Lower leg skin (tissue), 3 donors: ENCODE data around the gene CELA1.

Experiments
- POLR2A ChIP-seq, 2 donors: fragments of 450-650 bp; IDR thresholded peaks; one replicate each; pipeline ENCODE4 v1.6.1; 2016 to 2017; ENCODE audit warnings: antibody characterized with exemption in 2 of 2, mild to moderate bottlenecking in 1 of 2, moderate library complexity in 1 of 2
- TF ChIP-seq, protein P1 (sequence below), 3 donors: fragments of 450-650 bp; IDR thresholded peaks; one replicate each; pipeline ENCODE4 v1.5.1; 2016; ENCODE audit warnings: antibody characterized with exemption in 3 of 3, mild to moderate bottlenecking in 3 of 3, moderate library complexity in 2 of 3

DNA sequence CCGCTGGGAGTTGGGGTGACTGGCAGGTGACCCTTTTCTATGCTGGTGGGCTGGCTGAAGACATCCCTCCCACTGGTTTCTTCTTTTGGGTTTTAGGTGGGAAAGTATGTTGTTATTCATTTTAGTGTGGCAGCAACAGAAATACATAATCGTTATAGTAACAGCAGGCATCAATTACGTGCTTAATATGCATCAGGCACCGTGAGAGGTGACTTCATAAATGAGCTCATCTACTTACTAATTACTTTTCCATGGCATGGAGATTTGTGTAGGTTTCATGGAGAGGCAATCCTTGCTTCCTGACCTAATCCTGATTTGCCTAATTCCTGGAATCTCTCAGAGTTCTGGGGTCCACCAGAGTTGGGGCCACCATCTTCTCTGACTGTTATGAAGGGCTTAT, 13.4 kb upstream of the CELA1 start:
- TF ChIP-seq, protein P1, sequence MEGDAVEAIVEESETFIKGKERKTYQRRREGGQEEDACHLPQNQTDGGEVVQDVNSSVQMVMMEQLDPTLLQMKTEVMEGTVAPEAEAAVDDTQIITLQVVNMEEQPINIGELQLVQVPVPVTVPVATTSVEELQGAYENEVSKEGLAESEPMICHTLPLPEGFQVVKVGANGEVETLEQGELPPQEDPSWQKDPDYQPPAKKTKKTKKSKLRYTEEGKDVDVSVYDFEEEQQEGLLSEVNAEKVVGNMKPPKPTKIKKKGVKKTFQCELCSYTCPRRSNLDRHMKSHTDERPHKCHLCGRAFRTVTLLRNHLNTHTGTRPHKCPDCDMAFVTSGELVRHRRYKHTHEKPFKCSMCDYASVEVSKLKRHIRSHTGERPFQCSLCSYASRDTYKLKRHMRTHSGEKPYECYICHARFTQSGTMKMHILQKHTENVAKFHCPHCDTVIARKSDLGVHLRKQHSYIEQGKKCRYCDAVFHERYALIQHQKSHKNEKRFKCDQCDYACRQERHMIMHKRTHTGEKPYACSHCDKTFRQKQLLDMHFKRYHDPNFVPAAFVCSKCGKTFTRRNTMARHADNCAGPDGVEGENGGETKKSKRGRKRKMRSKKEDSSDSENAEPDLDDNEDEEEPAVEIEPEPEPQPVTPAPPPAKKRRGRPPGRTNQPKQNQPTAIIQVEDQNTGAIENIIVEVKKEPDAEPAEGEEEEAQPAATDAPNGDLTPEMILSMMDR (IDR thresholded peaks at IDR 0.05): no peak
- no peak for TF ChIP-seq POLR2A (IDR thresholded peaks at IDR 0.05)
